Lower leg skin (tissue), 4 donors: ENCODE results near the gene WDR75. TPM values are rescaled to one million over a fixed set of nuclear protein-coding genes. Genes with fewer than 3 reads are reported as not detected.

Source experiments
- DNase-seq, 2 donors: peaks; one replicate each; pipeline ENCODE4 v3.0.0-alpha.2; 2019; ENCODE audit warnings: low spot score in 2 of 2
- H3K4me3 ChIP-seq: fragments of 200-600 bp; sonication (generic); 2 replicates; pipeline ENCODE4 v1.5.1; 2017; ENCODE audit warnings: mild to moderate bottlenecking, low read depth; ENCODE audit not compliant: poor library complexity, severe bottlenecking
- POLR2A ChIP-seq, 2 donors: fragments of 450-650 bp; IDR thresholded peaks; one replicate each; pipeline ENCODE4 v1.6.1; 2016 to 2017; ENCODE audit warnings: antibody characterized with exemption in 2 of 2, mild to moderate bottlenecking in 1 of 2, moderate library complexity in 1 of 2
- WGBS, 2 donors: methylation state at CpG; one replicate each; pipeline ENCODE4 v1.1.5; 2018; 5-methylcytosine and 5-hydroxymethylcytosine counted together
- intact Hi-C: fragments of 100-400 bp; cut with DNase I; formaldehyde crosslinking; loops from one replicate; pipeline ENCODE4 v1.15.0; 2023; ENCODE audit warnings: low total_unique reads
- total RNA-seq, 4 donors: library from RNA; depleted of rRNA; stranded (reverse); fragments of >200 nt; gene quantifications; one replicate each; pipeline ENCODE4 v1.1.0, GENCODE V29; 2016
- TF ChIP-seq, protein P1 (sequence below), 3 donors: fragments of 450-650 bp; IDR thresholded peaks; one replicate each; pipeline ENCODE4 v1.5.1; 2016; ENCODE audit warnings: antibody characterized with exemption in 3 of 3, mild to moderate bottlenecking in 3 of 3, moderate library complexity in 2 of 3

Gene WDR75
- total RNA-seq, 4 donors from 2014 or later, result 20.8 to 38.1 (median 26.4) TPM

GRCh38 chr2:189500456-189501160 lies 59.3 kb downstream of the WDR75 start:
- H3K4me3 ChIP-seq, result no peak overlapping the region
- intact Hi-C loops, result no loop called here
- no peak for DNase-seq
- no peak for TF ChIP-seq POLR2A (IDR thresholded peaks at IDR 0.05)
- TF ChIP-seq, protein P1, sequence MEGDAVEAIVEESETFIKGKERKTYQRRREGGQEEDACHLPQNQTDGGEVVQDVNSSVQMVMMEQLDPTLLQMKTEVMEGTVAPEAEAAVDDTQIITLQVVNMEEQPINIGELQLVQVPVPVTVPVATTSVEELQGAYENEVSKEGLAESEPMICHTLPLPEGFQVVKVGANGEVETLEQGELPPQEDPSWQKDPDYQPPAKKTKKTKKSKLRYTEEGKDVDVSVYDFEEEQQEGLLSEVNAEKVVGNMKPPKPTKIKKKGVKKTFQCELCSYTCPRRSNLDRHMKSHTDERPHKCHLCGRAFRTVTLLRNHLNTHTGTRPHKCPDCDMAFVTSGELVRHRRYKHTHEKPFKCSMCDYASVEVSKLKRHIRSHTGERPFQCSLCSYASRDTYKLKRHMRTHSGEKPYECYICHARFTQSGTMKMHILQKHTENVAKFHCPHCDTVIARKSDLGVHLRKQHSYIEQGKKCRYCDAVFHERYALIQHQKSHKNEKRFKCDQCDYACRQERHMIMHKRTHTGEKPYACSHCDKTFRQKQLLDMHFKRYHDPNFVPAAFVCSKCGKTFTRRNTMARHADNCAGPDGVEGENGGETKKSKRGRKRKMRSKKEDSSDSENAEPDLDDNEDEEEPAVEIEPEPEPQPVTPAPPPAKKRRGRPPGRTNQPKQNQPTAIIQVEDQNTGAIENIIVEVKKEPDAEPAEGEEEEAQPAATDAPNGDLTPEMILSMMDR (IDR thresholded peaks at IDR 0.05), result no peak
- 68 to 73% methylated on average over 6 of the region's 6 CpGs for WGBS, 2 donors

DNA sequence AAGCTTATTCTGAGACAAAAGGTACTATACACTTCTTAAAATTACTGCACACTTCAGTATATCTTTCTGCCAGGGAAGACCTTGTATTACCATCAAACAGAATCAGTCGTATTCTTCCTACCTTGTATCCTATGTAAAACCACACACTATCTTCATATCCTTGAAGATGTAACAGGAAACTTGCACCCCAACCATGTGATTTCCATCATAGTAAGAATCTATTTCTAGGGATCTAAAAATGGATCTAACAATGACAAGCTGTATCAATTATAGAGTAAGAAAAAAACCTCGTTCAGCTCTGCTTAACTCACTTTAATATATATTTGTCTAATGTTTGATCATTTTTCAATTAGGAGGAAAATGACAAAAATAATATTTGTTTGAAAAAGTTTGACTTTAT lies 60.2 kb downstream of the WDR75 start:
- 68 to 75% methylated on average over 2 of the region's 2 CpGs for WGBS, 2 donors
- no peak overlapping the region for H3K4me3 ChIP-seq
- intact Hi-C loops, result no loop called here
- TF ChIP-seq POLR2A (IDR thresholded peaks at IDR 0.05), result no peak
- TF ChIP-seq, protein P1 (IDR thresholded peaks at IDR 0.05), result no peak
- no peak for DNase-seq

GRCh38 chr2:189502714-189503113 lies 61.4 kb downstream of the WDR75 start:
- 92 to 98% methylated on average over 2 of the region's 2 CpGs for WGBS, 2 donors
- DNase-seq, result no peak
- intact Hi-C loops, result no loop called here
- H3K4me3 ChIP-seq, result no peak overlapping the region
- TF ChIP-seq, protein P1 (IDR thresholded peaks at IDR 0.05), result no peak
- no peak for TF ChIP-seq POLR2A (IDR thresholded peaks at IDR 0.05)

DNA sequence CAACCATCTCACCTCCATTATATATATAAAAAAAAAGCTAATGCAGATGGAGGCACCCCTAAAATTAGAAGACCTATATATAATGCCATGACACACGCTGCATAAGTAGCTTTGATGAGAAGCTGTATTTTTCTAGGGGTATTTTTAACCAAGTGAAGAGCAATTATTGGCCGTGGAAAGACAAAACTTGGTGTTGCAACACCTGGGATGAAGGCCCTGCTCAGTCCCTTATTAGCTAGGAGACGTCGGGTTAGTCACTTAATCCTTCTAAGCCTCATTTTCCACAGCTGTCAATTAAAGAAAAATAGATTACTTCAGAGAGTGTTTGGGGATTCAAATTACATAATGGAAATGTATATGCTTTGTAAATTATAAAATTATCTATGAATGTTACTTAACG lies 63.0 kb downstream of the WDR75 start:
- TF ChIP-seq, protein P1 (IDR thresholded peaks at IDR 0.05), result no peak
- no peak for TF ChIP-seq POLR2A (IDR thresholded peaks at IDR 0.05)
- no peak for DNase-seq
- H3K4me3 ChIP-seq, result no peak overlapping the region
- 70 to 78% methylated on average over 5 of the region's 5 CpGs for WGBS, 2 donors
- intact Hi-C loops, result no loop called here

GRCh38 chr2:189505492-189505891 lies 64.2 kb downstream of the WDR75 start:
- intact Hi-C loops, result no loop called here
- H3K4me3 ChIP-seq, result no peak overlapping the region
- TF ChIP-seq POLR2A (IDR thresholded peaks at IDR 0.05), result no peak
- TF ChIP-seq, protein P1 (IDR thresholded peaks at IDR 0.05), result no peak
- DNase-seq, result no peak
- 85 to 93% methylated on average over 2 of the region's 2 CpGs for WGBS, 2 donors

GRCh38 chr2:189506514-189506976 lies 65.3 kb downstream of the WDR75 start:
- TF ChIP-seq, protein P1 (IDR thresholded peaks at IDR 0.05), result no peak
- TF ChIP-seq POLR2A (IDR thresholded peaks at IDR 0.05), result no peak
- no peak for DNase-seq
- H3K4me3 ChIP-seq, result no peak overlapping the region
- intact Hi-C loops, result no loop called here
- WGBS, 2 donors, result 63 to 65% methylated on average over 3 of the region's 3 CpGs
